HG02852 (cell line): Measurements from ENCODE around the gene PROK2.

Experiments
- ATAC-seq: cut with Tn5 transposase; IDR thresholded peaks from one replicate; pipeline ENCODE4 v1.9.1; 2021; ENCODE audit warnings: mild to moderate bottlenecking, moderate library complexity; ENCODE audit not compliant: unreplicated experiment

Gene PROK2

DNA sequence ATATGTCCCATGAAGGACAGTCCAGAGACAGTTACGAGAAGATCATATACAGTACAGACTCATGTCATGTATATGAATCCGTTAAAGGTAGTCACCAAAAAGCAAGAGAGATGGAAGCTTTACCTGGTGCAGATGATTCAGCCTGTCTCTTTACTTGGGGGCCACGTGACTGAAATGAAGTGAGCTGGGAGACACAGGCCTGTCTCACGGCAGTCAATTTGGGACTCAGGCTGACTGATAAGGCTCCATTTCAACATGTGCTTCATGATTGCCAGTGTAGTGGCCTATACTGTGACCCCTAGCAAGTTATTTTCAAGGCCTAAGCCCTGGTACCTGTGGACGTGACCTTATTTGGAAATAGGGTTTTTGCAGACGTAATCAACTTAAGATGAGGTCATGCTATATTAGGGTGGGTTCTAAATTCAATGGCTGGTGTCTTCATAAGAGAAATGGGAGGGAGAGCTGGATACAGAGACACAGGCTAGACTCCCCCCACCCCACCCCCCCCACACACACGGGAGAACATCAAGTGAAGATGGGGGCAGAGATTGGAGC, 3.0 kb upstream of the PROK2 start:
- ATAC-seq: no peak

DNA sequence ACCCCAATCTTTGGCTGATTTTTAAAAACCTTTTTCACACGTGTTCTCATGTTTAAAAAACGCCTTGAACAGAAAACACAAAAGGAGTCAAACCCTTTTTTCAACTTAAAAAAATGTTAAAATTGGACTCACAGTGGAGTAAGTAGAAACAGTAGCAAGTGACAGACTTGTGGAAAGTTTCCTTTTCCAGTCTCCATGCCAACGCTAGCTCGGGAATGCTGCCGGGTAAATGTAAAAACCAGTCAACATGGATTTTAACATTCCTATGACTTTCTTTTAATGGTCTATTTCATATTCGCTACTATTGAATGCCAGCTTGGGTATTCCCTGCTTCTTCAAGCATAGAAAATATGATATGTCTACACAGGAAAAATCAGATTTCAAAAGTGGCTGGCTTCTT, 1.6 kb upstream of the PROK2 start:
- ATAC-seq: no peak

DNA sequence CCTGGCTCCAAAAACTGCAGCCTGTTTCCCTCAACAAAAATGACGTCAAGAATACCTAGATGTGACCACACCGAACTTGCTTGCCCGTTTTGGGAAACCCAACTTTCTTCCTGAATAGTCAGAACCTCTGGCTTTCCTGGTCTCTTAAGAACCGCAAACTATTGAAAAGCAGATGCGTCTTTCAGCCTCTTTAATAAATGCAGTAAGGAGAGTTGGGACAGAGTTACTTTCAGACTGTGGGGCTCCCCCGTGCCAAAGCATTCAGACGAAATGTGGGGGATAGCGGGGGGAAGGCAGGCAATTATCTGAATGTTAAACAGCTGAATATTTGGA, 1.2 kb upstream of the PROK2 start:
- ATAC-seq: no peak

DNA sequence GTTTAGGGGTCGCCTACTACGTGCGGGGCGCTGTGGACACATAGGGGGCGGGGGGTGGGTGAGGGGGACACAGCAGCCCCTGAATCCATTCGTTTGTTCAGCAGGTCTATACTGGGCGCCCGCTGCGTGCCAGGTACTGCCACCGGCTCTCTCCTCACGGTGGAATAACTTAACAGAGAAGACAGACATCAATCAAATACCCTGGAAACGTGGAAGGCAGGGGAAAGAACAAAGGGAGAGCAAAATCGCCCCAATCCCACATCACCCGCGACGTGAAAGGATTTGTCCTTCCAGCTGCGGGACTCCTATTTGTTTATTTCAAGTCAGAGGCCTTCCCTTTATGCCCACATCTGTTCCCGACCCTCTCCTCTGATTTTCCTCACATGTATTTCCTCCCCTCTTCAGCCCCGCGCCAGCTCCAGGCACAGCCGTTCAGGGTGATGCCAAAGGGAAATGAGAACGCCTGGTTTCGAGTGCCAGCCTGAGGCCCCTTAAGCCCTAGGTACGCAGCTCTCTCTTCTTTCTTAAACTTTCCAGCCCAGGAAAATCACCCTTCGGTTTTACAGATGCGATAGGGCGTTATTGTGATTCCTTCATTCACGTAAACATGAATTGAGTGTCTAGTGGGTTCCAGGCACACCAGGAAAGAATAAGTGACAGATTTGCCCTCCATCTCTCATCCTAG, 726 bp upstream of the PROK2 start:
- ATAC-seq: no peak

GRCh38 chr3:71784201-71784913, 591 bp downstream of the PROK2 start:
- no peak for ATAC-seq

GRCh38 chr3:71783152-71783551, 1.8 kb downstream of the PROK2 start:
- ATAC-seq: no peak

- ATAC-seq: no peak
These were observed 4.5 kb downstream of the PROK2 start for GRCh38 chr3:71780430-71780829.

- no peak for ATAC-seq
These were observed 5.1 kb downstream of the PROK2 start for GRCh38 chr3:71779674-71780377.

DNA sequence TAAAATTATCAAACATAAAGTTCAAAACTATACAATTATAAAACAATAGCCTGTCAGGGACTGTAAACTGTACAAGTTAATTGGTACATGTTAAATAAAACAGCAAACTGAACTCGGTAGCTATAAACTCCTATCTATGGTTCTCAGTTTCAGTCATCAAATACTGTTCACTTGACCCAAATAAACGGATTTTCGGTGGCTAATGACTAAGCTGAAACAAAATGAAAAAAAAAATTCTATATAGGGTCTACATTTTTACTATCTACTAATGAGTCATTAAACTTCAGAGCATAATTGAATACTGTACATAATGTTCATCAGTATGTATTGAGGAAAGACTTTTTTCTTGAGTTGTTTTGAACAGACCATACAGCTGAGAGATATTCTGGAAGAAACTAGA, 6.6 kb downstream of the PROK2 start:
- ATAC-seq: no peak

DNA sequence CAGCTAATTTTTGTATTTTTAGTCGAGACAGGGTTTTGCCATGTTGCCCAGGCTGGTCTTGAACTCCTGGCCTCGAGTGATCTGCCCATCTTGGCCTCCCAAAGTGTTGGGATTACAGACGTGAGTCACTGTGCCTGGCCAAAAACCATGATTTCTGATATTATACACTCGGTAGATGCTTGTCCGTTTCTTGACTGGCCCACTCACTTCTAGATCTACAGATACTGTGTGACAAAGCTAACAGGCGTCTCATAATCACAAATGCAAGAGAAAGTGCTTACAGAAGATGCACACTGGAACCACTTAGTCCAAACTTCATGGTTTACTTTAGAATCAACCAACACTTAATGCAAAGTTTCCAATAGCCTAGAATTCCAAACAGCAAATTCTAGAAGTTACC, 8.4 kb downstream of the PROK2 start:
- ATAC-seq: no peak

DNA sequence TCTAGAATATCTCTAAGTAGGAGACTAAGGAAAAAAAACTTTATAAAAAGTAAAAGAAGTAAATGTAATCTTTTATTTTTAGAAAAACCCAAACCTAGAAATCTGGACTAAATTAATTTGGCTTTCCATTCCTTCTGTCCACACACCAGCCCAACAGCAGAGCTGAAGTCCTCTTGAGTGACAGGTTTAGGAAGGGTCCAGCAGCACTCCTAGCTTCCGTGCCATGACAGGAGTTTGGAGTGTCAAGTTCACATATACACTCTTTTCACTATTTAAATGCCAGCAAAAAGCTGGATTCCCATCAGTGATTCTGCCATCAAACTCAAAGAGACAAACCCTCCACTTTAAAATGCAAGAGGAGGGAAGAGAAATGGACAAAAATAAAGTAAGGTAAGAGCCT, 13.1 kb downstream of the PROK2 start:
- ATAC-seq: no peak

DNA sequence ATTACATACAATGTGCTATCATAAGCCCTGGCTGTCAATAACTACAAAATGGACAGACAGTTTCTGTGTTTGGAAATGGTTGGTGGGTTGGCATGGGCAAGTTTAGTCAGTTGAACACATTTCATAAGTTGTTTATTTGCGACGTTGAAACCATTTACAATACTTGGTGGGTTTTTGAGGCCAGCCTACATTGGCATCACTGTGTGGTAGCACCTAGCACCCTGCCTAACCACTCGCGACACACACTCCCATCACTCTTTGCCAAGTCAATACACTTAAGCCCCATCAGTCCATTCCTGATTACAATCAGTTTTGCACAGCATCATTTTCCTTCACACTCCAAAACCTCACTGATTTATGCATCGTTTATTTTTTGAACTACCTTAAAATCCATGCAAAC, 13.8 kb downstream of the PROK2 start:
- ATAC-seq: no peak

DNA sequence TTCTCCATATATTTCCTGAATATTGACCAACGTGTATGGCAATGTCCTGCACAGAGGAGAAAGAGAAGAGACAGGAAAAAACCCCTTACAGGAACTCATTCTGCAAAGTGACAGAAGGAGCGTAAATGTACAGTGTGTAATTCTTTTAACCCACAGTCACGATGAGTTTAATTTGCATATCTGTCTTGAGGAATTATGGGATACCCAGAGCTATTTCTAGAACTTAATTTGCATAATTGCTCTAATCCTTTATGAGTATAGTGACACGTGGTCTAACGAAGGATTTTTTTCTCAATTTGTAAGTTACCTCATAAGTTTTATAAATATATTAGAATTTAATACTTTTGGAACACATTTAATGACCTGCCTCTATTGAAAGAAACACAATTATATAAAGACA, 21.5 kb downstream of the PROK2 start:
- no peak for ATAC-seq

GRCh38 chr3:71760140-71760539, 24.8 kb downstream of the PROK2 start:
- no peak for ATAC-seq

- no peak for ATAC-seq
These were observed 25.5 kb downstream of the PROK2 start for GRCh38 chr3:71759401-71759800.

DNA sequence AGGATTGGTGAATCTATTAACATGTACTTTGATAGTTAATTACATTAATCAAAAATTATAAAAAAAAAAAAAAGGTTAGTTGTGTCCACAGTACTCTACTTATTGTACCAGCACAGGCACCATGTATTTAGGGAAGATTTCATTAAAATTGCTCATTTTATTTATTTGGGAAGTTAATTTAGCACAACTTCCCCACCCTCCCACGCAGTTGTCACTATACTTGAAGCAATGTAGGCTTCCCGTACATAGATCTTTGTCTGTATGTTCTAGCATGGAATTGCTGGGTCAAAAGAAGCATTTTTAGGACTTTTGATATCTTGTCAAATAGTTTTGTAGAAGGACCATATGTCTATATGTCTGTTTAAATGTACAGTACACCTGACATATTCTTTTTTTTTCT, 26.9 kb downstream of the PROK2 start:
- no peak for ATAC-seq

GRCh38 chr3:71754610-71755253, 30.2 kb downstream of the PROK2 start:
- no peak for ATAC-seq

DNA sequence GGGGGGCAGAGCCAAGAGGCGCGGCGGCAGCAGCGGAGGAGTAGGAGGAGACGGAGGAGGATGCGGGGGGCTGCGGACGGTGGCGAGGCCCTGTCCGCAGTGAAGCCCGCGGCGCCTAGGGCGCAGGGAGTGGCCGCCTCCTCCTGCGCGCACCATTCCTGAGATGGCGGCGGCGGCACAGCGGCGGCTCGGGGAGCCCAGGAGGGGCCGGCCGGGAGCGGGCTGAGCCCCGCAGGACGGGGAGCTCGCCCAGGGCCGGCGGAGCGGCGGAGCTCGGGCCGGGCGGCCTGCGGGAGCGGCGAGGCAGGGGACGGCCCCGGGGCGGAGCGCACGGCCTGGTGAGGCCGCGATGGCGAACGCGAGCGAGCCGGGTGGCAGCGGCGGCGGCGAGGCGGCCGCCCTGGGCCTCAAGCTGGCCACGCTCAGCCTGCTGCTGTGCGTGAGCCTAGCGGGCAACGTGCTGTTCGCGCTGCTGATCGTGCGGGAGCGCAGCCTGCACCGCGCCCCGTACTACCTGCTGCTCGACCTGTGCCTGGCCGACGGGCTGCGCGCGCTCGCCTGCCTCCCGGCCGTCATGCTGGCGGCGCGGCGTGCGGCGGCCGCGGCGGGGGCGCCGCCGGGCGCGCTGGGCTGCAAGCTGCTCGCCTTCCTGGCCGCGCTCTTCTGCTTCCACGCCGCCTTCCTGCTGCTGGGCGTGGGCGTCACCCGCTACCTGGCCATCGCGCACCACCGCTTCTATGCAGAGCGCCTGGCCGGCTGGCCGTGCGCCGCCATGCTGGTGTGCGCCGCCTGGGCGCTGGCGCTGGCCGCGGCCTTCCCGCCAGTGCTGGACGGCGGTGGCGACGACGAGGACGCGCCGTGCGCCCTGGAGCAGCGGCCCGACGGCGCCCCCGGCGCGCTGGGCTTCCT, 31.0 kb downstream of the PROK2 start, which contains the start of gene GPR27:
TSS of gene GPR27 (plus strand) at position 155 of the 909 bp plus-strand sequence. CDS start at position 350, 195 bp downstream.
- ATAC-seq: no peak

DNA sequence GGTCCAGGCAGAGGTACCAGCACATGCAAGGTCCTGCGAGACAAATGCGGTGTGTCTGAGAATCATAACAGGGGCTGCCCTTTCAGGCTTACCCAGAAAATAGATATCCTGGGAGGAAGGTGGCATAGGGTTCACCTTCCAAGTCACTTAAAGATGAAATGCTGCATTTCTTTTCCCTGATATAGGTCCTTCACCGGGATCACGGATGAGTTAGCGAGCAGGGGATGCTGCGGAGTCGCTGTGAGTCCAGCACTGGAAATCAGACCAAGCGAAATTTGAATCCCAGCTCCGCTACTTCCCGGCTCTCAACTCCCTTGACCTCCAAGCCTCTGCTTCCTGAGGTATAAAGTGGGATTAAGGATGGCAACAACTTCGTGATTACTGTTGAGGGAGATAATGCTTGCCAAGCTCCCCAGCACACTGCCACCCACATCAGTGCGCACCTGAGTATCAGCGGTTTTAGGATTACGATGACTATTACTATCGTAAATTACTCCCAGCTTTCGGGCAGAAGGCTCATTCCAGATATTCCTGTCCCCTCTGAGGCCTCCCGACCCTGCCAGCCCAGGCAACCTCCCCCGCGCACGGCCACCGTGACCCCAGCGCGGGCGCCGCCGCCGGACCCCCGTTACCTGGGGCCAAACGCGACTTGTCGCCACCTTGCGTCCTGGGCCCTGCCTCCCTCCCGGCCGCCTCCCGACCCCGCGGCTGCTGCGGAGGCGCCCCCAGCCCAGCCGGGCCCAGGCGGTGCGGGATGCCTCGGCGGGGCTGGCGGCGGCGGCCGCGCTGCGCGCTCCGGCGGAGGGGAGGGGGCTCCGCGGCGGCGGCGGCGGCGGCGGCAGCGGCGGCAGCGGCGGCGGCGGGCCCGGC, 31.9 kb downstream of the PROK2 start:
- no peak for ATAC-seq
